DOHH2 (cell line): ENCODE measurements around the gene NTRK1.

ENCODE experiments used
- H3F3A ChIP-seq: fragments of 200-600 bp; sonication (generic), shearing (Covaris generic); 2 replicates; pipeline ENCODE4 v1.6.0; 2016; ENCODE audit warnings: antibody characterized with exemption, mild to moderate bottlenecking; ENCODE audit not compliant: control insufficient read depth, insufficient read depth
- H3K27ac ChIP-seq: fragments of 200-600 bp; sonication (generic); 2 replicates; pipeline ENCODE4 v1.5.1; 2014; ENCODE audit warnings: low read depth, mild to moderate bottlenecking, low read length, moderate library complexity
- H3K27me3 ChIP-seq: fragments of 200-600 bp; sonication (generic); 2 replicates; pipeline ENCODE4 v1.6.1; 2014; ENCODE audit warnings: mild to moderate bottlenecking, low read length, mixed read lengths; ENCODE audit not compliant: control insufficient read depth
- H3K36me3 ChIP-seq: fragments of 200-600 bp; sonication (generic); 2 replicates; pipeline ENCODE4 v1.6.1; 2014; ENCODE audit warnings: mild to moderate bottlenecking, low read length, moderate library complexity, mixed read lengths; ENCODE audit not compliant: control insufficient read depth
- H3K4me1 ChIP-seq: fragments of 200-600 bp; sonication (generic); 2 replicates; pipeline ENCODE4 v1.6.1; 2014; ENCODE audit warnings: mild to moderate bottlenecking, low read length, mixed read lengths; ENCODE audit not compliant: control insufficient read depth
- H3K4me2 ChIP-seq: fragments of 200-600 bp; sonication (generic); 2 replicates; pipeline ENCODE4 v1.6.0; 2014; ENCODE audit warnings: mild to moderate bottlenecking, low read length, moderate library complexity
- H3K4me3 ChIP-seq: fragments of 200-600 bp; sonication (generic); 2 replicates; pipeline ENCODE4 v1.5.1; 2014; ENCODE audit warnings: mild to moderate bottlenecking, low read length, mixed read lengths
- H3K79me2 ChIP-seq: fragments of 200-600 bp; sonication (generic); 2 replicates; pipeline ENCODE4 v1.6.1; 2014; ENCODE audit warnings: mild to moderate bottlenecking, low read length, mixed read lengths; ENCODE audit not compliant: control insufficient read depth
- H3K9me2 ChIP-seq: fragments of 200-600 bp; sonication (generic); replicated peaks from 2 replicates; pipeline ENCODE4 v1.6.1; 2014; ENCODE audit warnings: mild to moderate bottlenecking, low read length, mixed read lengths; ENCODE audit not compliant: control insufficient read depth
- H3K9me3 ChIP-seq: fragments of 200-600 bp; sonication (generic); 2 replicates; pipeline ENCODE4 v1.6.1; 2014; ENCODE audit warnings: antibody characterized with exemption, low read length, mixed read lengths; ENCODE audit not compliant: control insufficient read depth, insufficient read depth
- H4K20me1 ChIP-seq: fragments of 200-600 bp; sonication (generic); 2 replicates; pipeline ENCODE4 v1.6.0; 2014; ENCODE audit warnings: low read depth, mild to moderate bottlenecking, antibody characterized with exemption, low read length, moderate library complexity; ENCODE audit not compliant: control insufficient read depth, insufficient read depth
- EZH2phosphoT487 ChIP-seq: fragments of 200-600 bp; sonication (generic); IDR thresholded peaks from 2 replicates; pipeline ENCODE4 v1.6.1; 2017; ENCODE audit warnings: borderline replicate concordance, mild to moderate bottlenecking, antibody characterized with exemption, low read length, moderate library complexity, mixed read lengths
- TF ChIP-seq, protein P1 (sequence below): fragments of 200-600 bp; sonication (generic); IDR thresholded peaks from one replicate; pipeline ENCODE4 v1.5.1; 2014; ENCODE audit warnings: antibody characterized with exemption, mild to moderate bottlenecking, low read depth, low read length; ENCODE audit not compliant: poor library complexity, severe bottlenecking

Gene NTRK1

DNA sequence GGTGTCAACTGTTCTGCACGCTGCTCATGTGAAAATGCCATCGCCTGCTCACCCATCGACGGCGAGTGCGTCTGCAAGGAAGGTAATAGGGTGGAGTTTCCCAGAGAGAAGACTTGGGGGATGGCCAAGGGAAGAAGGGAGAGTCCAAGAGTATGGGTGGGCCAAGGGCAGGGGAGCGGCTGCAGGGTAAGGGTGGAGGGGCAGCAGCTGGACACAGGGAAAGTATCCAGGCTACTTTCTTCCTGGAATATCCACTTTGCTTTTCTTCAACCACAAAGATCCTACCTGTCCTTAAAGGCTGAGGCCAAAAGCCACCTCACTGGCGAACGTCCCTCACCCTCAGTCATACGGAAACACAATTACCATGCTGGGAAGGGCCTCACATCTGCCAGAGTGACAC lies 48.3 kb downstream of the NTRK1 start:
- H3K9me3 ChIP-seq = no peaks in the 10 kb centered on the region
- H3K27ac ChIP-seq = no peak overlapping the region
- H4K20me1 ChIP-seq = no peaks in the 10 kb centered on the region
- no peak overlapping the region for H3K4me3 ChIP-seq
- H3K4me2 ChIP-seq = no peak overlapping the region
- no peak for TF ChIP-seq EZH2phosphoT487
- TF ChIP-seq, protein P1, sequence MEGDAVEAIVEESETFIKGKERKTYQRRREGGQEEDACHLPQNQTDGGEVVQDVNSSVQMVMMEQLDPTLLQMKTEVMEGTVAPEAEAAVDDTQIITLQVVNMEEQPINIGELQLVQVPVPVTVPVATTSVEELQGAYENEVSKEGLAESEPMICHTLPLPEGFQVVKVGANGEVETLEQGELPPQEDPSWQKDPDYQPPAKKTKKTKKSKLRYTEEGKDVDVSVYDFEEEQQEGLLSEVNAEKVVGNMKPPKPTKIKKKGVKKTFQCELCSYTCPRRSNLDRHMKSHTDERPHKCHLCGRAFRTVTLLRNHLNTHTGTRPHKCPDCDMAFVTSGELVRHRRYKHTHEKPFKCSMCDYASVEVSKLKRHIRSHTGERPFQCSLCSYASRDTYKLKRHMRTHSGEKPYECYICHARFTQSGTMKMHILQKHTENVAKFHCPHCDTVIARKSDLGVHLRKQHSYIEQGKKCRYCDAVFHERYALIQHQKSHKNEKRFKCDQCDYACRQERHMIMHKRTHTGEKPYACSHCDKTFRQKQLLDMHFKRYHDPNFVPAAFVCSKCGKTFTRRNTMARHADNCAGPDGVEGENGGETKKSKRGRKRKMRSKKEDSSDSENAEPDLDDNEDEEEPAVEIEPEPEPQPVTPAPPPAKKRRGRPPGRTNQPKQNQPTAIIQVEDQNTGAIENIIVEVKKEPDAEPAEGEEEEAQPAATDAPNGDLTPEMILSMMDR = no peak
- no peaks in the 10 kb centered on the region for H3K9me2 ChIP-seq
- no peaks in the 10 kb centered on the region for H3K36me3 ChIP-seq
- H3K27me3 ChIP-seq = 0 out of 2 replicates have a peak, but pooled peaks cover 3% of the 10 kb centered on the region
- no peaks in the 10 kb centered on the region for H3F3A ChIP-seq
- H3K4me1 ChIP-seq = no peaks in the 10 kb centered on the region
- no peaks in the 10 kb centered on the region for H3K79me2 ChIP-seq

- no peaks in the 10 kb centered on the region for H3K9me2 ChIP-seq
- H3K9me3 ChIP-seq = no peaks in the 10 kb centered on the region
Measured at GRCh38 chr1:156909671-156910070, 49.0 kb downstream of the NTRK1 start.

GRCh38 chr1:156910309-156910782 lies 49.7 kb downstream of the NTRK1 start:
- Histone ChIP-seq H3K79me2 (no peaks in the 10 kb centered on the region), H3K36me3 (no peaks in the 10 kb centered on the region), H3K4me1 (no peaks in the 10 kb centered on the region), H3K4me2 (no peak overlapping the region), H3K27ac (no peak overlapping the region), H4K20me1 (no peaks in the 10 kb centered on the region), H3K4me3 (no peak overlapping the region), H3K9me2 (no peaks in the 10 kb centered on the region), H3K27me3 (peaks cover 7% of the 10 kb centered on the region; the same call in 1 of the 2 replicates), H3F3A (no peaks in the 10 kb centered on the region), H3K9me3 (no peaks in the 10 kb centered on the region)
- TF ChIP-seq EZH2phosphoT487 = no peak
- TF ChIP-seq, protein P1 = peak; percentile 91

More at GRCh38 chr1:156909671-156910070, 49.0 kb downstream of the NTRK1 start:
- no peak overlapping the region for H3K4me3 ChIP-seq
- no peak overlapping the region for H3K4me2 ChIP-seq
- no peaks in the 10 kb centered on the region for H3K4me1 ChIP-seq
- no peak overlapping the region for H3K27ac ChIP-seq
- 0 out of 2 replicates have a peak, but pooled peaks cover 4% of the 10 kb centered on the region for H3K27me3 ChIP-seq
- H4K20me1 ChIP-seq = no peaks in the 10 kb centered on the region
- H3K79me2 ChIP-seq = no peaks in the 10 kb centered on the region
- no peaks in the 10 kb centered on the region for H3F3A ChIP-seq
- TF ChIP-seq EZH2phosphoT487 = no peak
- H3K36me3 ChIP-seq = no peaks in the 10 kb centered on the region

GRCh38 chr1:156911577-156912298 lies 51.1 kb downstream of the NTRK1 start:
- no peak for TF ChIP-seq EZH2phosphoT487
- TF ChIP-seq, protein P1 = no peak
- Histone ChIP-seq H3F3A (no peaks in the 10 kb centered on the region), H3K27me3 (peaks cover 7% of the 10 kb centered on the region; the same call in 1 of the 2 replicates), H3K9me2 (no peaks in the 10 kb centered on the region), H3K4me2 (no peak overlapping the region), H4K20me1 (no peaks in the 10 kb centered on the region), H3K4me3 (no peak overlapping the region), H3K4me1 (no peaks in the 10 kb centered on the region), H3K9me3 (no peaks in the 10 kb centered on the region), H3K79me2 (no peaks in the 10 kb centered on the region), H3K27ac (no peak overlapping the region), H3K36me3 (no peaks in the 10 kb centered on the region)
